HepG2 (cell line): ENCODE results near the gene RAD21L1. TPM values are rescaled to one million over a fixed set of nuclear protein-coding genes. Genes with fewer than 3 reads are reported as not detected.

ENCODE experiments used
- DZIP1 ChIP-seq: sonication (generic); formaldehyde crosslinking; IDR thresholded peaks from 2 replicates; pipeline ENCODE4 v1.5.0; 2020; ENCODE audit warnings: mild to moderate bottlenecking, missing genetic modification reagents
- HBP1 ChIP-seq: IDR thresholded peaks from 2 replicates; pipeline ENCODE4 v1.6.1; 2016; ENCODE audit warnings: low read depth, control low read depth
- HDAC1 ChIP-seq: sonication (generic); formaldehyde crosslinking; IDR thresholded peaks from 2 replicates; pipeline ENCODE4 v1.5.1; 2020; ENCODE audit warnings: mild to moderate bottlenecking, missing genetic modification reagents
- HDAC2 ChIP-seq: sonication (generic); formaldehyde crosslinking; IDR thresholded peaks from 2 replicates; pipeline ENCODE4 v1.4.0; 2020; ENCODE audit warnings: missing genetic modification reagents
- HMG20B ChIP-seq: conservative IDR thresholded peaks from 2 replicates; pipeline ENCODE4 v1.6.1; 2016; ENCODE audit warnings: missing genetic modification reagents, missing compliant biosample characterization
- IRF9 ChIP-seq: sonication (generic); formaldehyde crosslinking; IDR thresholded peaks from 2 replicates; pipeline ENCODE4 v1.8.0; 2022; ENCODE audit warnings: missing genetic modification reagents, mild to moderate bottlenecking, borderline replicate concordance
- MXD3 ChIP-seq: IDR thresholded peaks from 2 replicates; pipeline ENCODE4 v1.6.1; 2016; ENCODE audit warnings: mild to moderate bottlenecking, missing biosample characterization, missing genetic modification reagents
- NRL ChIP-seq: sonication (generic); formaldehyde crosslinking; IDR thresholded peaks from 2 replicates; pipeline ENCODE4 v1.5.0; 2020; ENCODE audit warnings: missing genetic modification reagents, mild to moderate bottlenecking, moderate library complexity, borderline replicate concordance
- RBM39 ChIP-seq: fragments of 200-400 bp; formaldehyde crosslinking; IDR thresholded peaks from one replicate; pipeline ENCODE4 v1.6.1; 2018; ENCODE audit warnings: antibody characterized with exemption, mild to moderate bottlenecking, low read depth, low read length; ENCODE audit not compliant: poor library complexity, severe bottlenecking
- TAF1 ChIP-seq: sonication (generic); formaldehyde crosslinking; IDR thresholded peaks from 2 replicates; pipeline ENCODE4 v1.4.0; 2020; ENCODE audit warnings: missing genetic modification reagents
- ZFX ChIP-seq: sonication (generic); formaldehyde crosslinking; IDR thresholded peaks from 2 replicates; pipeline ENCODE4 v1.4.0; 2020; ENCODE audit warnings: mild to moderate bottlenecking, low read depth, missing genetic modification reagents, moderate library complexity
- ZNF292 ChIP-seq: sonication (generic); formaldehyde crosslinking; IDR thresholded peaks from 2 replicates; pipeline ENCODE4 v1.8.1; 2022; ENCODE audit warnings: mild to moderate bottlenecking, low read depth, missing genetic modification reagents, borderline replicate concordance
- ZNF691 ChIP-seq: sonication (generic); formaldehyde crosslinking; IDR thresholded peaks from 2 replicates; pipeline ENCODE4 v1.4.0; 2020; ENCODE audit warnings: missing genetic modification reagents, low read depth, mild to moderate bottlenecking, borderline replicate concordance
- ZNF776 ChIP-seq: sonication (generic); formaldehyde crosslinking; IDR thresholded peaks from 2 replicates; pipeline ENCODE4 v1.4.0; 2020; ENCODE audit warnings: mild to moderate bottlenecking, missing genetic modification reagents
- ZNF780A ChIP-seq: sonication (generic); formaldehyde crosslinking; IDR thresholded peaks from 2 replicates; pipeline ENCODE4 v1.8.0; 2022; ENCODE audit warnings: mild to moderate bottlenecking, missing genetic modification reagents, moderate library complexity
- polyA plus RNA-seq, 8 experiments: library from polyadenylated mRNA; depleted of rRNA in 3 of 8; stranded (reverse) in 7 of 8; unstranded in 1 of 8; fragments of >200 nt; fragmentation: Illumina TruSeq in 4 of 8; extraction: Trizol in 4 of 8; gene quantifications; 2 replicates each; pipeline versions ENCODE4 v1.2.1 to v1.2.3, GENCODE V29; 2011 to 2016; ENCODE audit warnings: low read depth in 4 of 8, missing spikeins in 1 of 8, mixed read lengths in 1 of 8; ENCODE audit not compliant: insufficient read depth in 1 of 8
- total RNA-seq, 5 experiments: library from RNA; depleted of rRNA; stranded (reverse); fragments of >200 nt; fragmentation: Illumina TruSeq; extraction: Trizol; gene quantifications; 2 replicates each; pipeline ENCODE4 v1.2.3, GENCODE V29; 2016; ENCODE audit warnings: low read depth in 1 of 5

The RAD21L1 gene
- total and polyA plus RNA-seq, 2 of the 13 experiments (the other 11 are each of a cell fraction or from before 2014, with no cell fraction given): not detected

- TF ChIP-seq ZNF691 (CRISPR knock-in tag): no peak
- TF ChIP-seq RBM39: peak; percentile 23
- peak; percentile 45 for TF ChIP-seq TAF1 (CRISPR knock-in tag)
- TF ChIP-seq MXD3 (CRISPR knock-in tag): peak; percentile 48; the same call in 1 of the 2 replicates
- TF ChIP-seq HMG20B (CRISPR knock-in tag): no peak
- TF ChIP-seq ZNF776: no peak; the same call in 1 of the 2 replicates
- TF ChIP-seq DZIP1 (CRISPR knock-in tag): 0 out of 2 replicates have a peak, but pooled peaks have one; percentile 3
- 0 out of 2 replicates have a peak, but pooled peaks have one; percentile 18 for TF ChIP-seq HDAC2
- 0 out of 2 replicates have a peak, but pooled peaks have one; percentile 8 for TF ChIP-seq HDAC1 (CRISPR knock-in tag)
- 0 out of 2 replicates have a peak, but pooled peaks have one; percentile 19 for TF ChIP-seq HBP1
- no peak for TF ChIP-seq ZNF780A (CRISPR knock-in tag)
- peak; percentile 73 for TF ChIP-seq ZFX (CRISPR knock-in tag)
- peak; percentile 49; the same call in 1 of the 2 replicates for TF ChIP-seq IRF9
- peak; percentile 39; the same call in 1 of the 2 replicates for TF ChIP-seq NRL (CRISPR knock-in tag)
- 0 out of 2 replicates have a peak, but pooled peaks have one; percentile 26 for TF ChIP-seq ZNF292 (CRISPR knock-in tag)
- TF ChIP-seq, all 625 proteins: peak for 57
These were observed 39.4 kb upstream of the RAD21L1 start (continued) for GRCh38 chr20:1186367-1186991.
